Endothelial cell of umbilical vein (primary cell): ENCODE data around the gene SPECC1L. TPM values are rescaled to one million over a fixed set of nuclear protein-coding genes. Genes with fewer than 3 reads are reported as not detected.

Experiments
- BruUV-seq: library from RNA; stranded (reverse); fragments of 400-500 nt; replicated peaks from 2 replicates; lab custom pipeline; 2021; lab: Mats Ljungman, UMichigan
- CTCF ChIA-PET: fragments of 300-600, 350-600 bp; sonication (Branson Sonifier 250); formaldehyde crosslinking; loops from one replicate; lab custom pipeline; 2021; ENCODE audit warnings: antibody characterized with exemption, inconsistent platforms; lab: Charles Lee
- POLR2A ChIA-PET: fragments of 300-600, 350-600 bp; sonication (Branson Sonifier 250); formaldehyde crosslinking; loops from one replicate; lab custom pipeline; 2021; ENCODE audit warnings: antibody characterized with exemption, inconsistent platforms; lab: Charles Lee
- DNase-seq: peaks from one replicate; pipeline ENCODE4 v3.0.0-alpha.2; 2011; ENCODE audit warnings: low read depth, low spot score
- FAIRE-seq: peaks from 2 replicates; lab custom pipeline; 2011; peaks lifted over from hg19 to GRCh38; lab: Jason Lieb, UNC
- H2AFZ ChIP-seq: 2 replicates; pipeline ENCODE4 v1.6.0; 2012; ENCODE audit warnings: low read depth, low read length, control low read depth, inconsistent platforms
- H3K27ac ChIP-seq: 2 replicates; pipeline ENCODE4 v1.5.1; 2011; ENCODE audit warnings: low read depth, mild to moderate bottlenecking, control low read depth, low read length, moderate library complexity; ENCODE audit not compliant: insufficient read depth
- H3K27me3 ChIP-seq, 2 experiments: 2 replicates each; pipeline versions ENCODE4 v1.6.0 to v1.6.1; 2011; ENCODE audit warnings: low read length in 2 of 2, mixed read lengths in 1 of 2; ENCODE audit not compliant: control insufficient read depth in 2 of 2, insufficient read depth in 2 of 2
- H3K36me3 ChIP-seq, 2 experiments: 2 replicates in 1 of 2; 3 replicates in 1 of 2; pipeline ENCODE4 v1.5.1; 2011; ENCODE audit warnings: low read length in 2 of 2, mild to moderate bottlenecking in 1 of 2, moderate library complexity in 1 of 2; ENCODE audit not compliant: control insufficient read depth in 2 of 2, insufficient read depth in 2 of 2; ENCODE audit errors: extremely low read depth in 1 of 2
- H3K4me1 ChIP-seq: 3 replicates; pipeline ENCODE4 v1.5.1; 2011; ENCODE audit warnings: mild to moderate bottlenecking, low read length; ENCODE audit not compliant: control insufficient read depth, insufficient read depth; ENCODE audit errors: extremely low read depth
- H3K4me2 ChIP-seq: 2 replicates; pipeline ENCODE4 v1.6.1; 2011; ENCODE audit warnings: low read length, control low read depth, mixed read lengths; ENCODE audit not compliant: insufficient read depth
- H3K4me3 ChIP-seq, 3 experiments: fragments of 200-600 bp in 1 of 3; sonication (generic), shearing (Covaris generic) in 1 of 3; replicated peaks in 1 of 3; 2 replicates each; pipeline ENCODE4 v1.5.1; 2011 to 2016; ENCODE audit warnings: control low read depth in 3 of 3, low read length in 3 of 3, mild to moderate bottlenecking in 2 of 3, inconsistent platforms in 1 of 3, low read depth in 1 of 3, moderate library complexity in 1 of 3; ENCODE audit not compliant: insufficient read depth in 1 of 3
- H3K79me2 ChIP-seq: 2 replicates; pipeline ENCODE4 v1.6.0; 2012; ENCODE audit warnings: low read length, inconsistent platforms; ENCODE audit not compliant: control insufficient read depth, insufficient read depth
- H3K9ac ChIP-seq: replicated peaks from 2 replicates; pipeline ENCODE3; 2011; ENCODE audit warnings: low read length, control low read depth; ENCODE audit not compliant: insufficient read depth; ENCODE audit errors: extremely low read depth
- H3K9me1 ChIP-seq: replicated peaks from 3 replicates; pipeline ENCODE4 v1.6.0; 2011; ENCODE audit warnings: mild to moderate bottlenecking, low read length; ENCODE audit not compliant: control insufficient read depth, insufficient read depth; ENCODE audit errors: extremely low read depth
- H3K9me3 ChIP-seq: replicated peaks from 2 replicates; pipeline ENCODE4 v1.5.1; 2012; ENCODE audit warnings: low read length, inconsistent platforms; ENCODE audit not compliant: control insufficient read depth, insufficient read depth
- H4K20me1 ChIP-seq: replicated peaks from 2 replicates; pipeline ENCODE3; 2011; ENCODE audit warnings: mild to moderate bottlenecking, low read length; ENCODE audit not compliant: control insufficient read depth, insufficient read depth; ENCODE audit errors: extremely low read depth
- CTCF ChIP-seq, 2 donors: IDR thresholded peaks; 1 replicate in 1 of 2; 2 replicates in 1 of 2; pipeline ENCODE4 v1.5.1; 2011; ENCODE audit warnings: low read length in 2 of 2, mild to moderate bottlenecking in 2 of 2, moderate library complexity in 2 of 2, control low read depth in 1 of 2, inconsistent platforms in 1 of 2, low read depth in 1 of 2; ENCODE audit not compliant: insufficient read depth in 1 of 2; ENCODE audit errors: extremely low read depth in 1 of 2
- EZH2 ChIP-seq: IDR thresholded peaks from 2 replicates; pipeline ENCODE4 v1.6.1; 2012; ENCODE audit warnings: borderline replicate concordance, low read depth, mild to moderate bottlenecking, moderate library complexity, low read length, inconsistent platforms; ENCODE audit not compliant: severe bottlenecking
- FOS ChIP-seq: IDR thresholded peaks from 2 replicates; pipeline ENCODE4 v1.6.1; 2011; ENCODE audit warnings: mild to moderate bottlenecking, low read length, moderate library complexity, borderline replicate concordance; ENCODE audit not compliant: insufficient read depth
- GATA2 ChIP-seq: IDR thresholded peaks from 2 replicates; pipeline ENCODE4 v1.7.0; 2011; ENCODE audit warnings: low read depth, mild to moderate bottlenecking, moderate library complexity, mixed read lengths, low read length; ENCODE audit not compliant: insufficient read length, insufficient read depth
- JUN ChIP-seq: IDR thresholded peaks from 2 replicates; pipeline ENCODE4 v1.6.1; 2011; ENCODE audit warnings: borderline replicate concordance, low read depth; ENCODE audit not compliant: insufficient read length, insufficient read depth
- MAX ChIP-seq: IDR thresholded peaks from 2 replicates; pipeline ENCODE4 v1.6.1; 2011; ENCODE audit not compliant: insufficient read depth, insufficient read length
- MYC ChIP-seq: IDR thresholded peaks from one replicate; pipeline ENCODE4 v1.6.1; 2011; ENCODE audit warnings: mild to moderate bottlenecking, low read depth, low read length
- POLR2A ChIP-seq: IDR thresholded peaks from 2 replicates; pipeline ENCODE4 v1.6.1; 2012; ENCODE audit warnings: low read depth, mild to moderate bottlenecking, control low read depth, low read length
- POLR2AphosphoS5 ChIP-seq: IDR thresholded peaks from 2 replicates; pipeline ENCODE4 v1.6.1; 2012; ENCODE audit warnings: low read depth, mild to moderate bottlenecking, control low read depth, low read length, moderate library complexity; ENCODE audit not compliant: insufficient read depth
- dilution Hi-C: fragments of 300-500 bp; cut with MboI; formaldehyde crosslinking; loops from one replicate; pipeline ENCODE4 v1.15.0; 2019; ENCODE audit warnings: low sequenced_read_pairs; ENCODE audit not compliant: extremely low pct_ligation_motif_present
- intact Hi-C: fragments of 100-400 bp; cut with micrococcal nuclease; formaldehyde crosslinking; loops from one replicate; pipeline ENCODE4 v1.10.0; 2022
- polyA plus RNA-seq, 4 experiments: library from polyadenylated mRNA; depleted of rRNA in 3 of 4; stranded (reverse) in 3 of 4; unstranded in 1 of 4; fragments of >200 nt; gene quantifications; 2 replicates each; pipeline versions ENCODE4 v1.2.1 to v1.2.3, GENCODE V29; 2011 to 2012; ENCODE audit warnings: missing spikeins in 1 of 4
- total RNA-seq: library from RNA; stranded (reverse); gene quantifications from 2 replicates; pipeline ENCODE4 v1.2.3, GENCODE V29; 2021

Gene SPECC1L
- total and polyA plus RNA-seq, 2 donors (not counting 3 experiments of a cell fraction or from before 2014, with no cell fraction given): 22.8 to 79.3 TPM

- no peaks in the 10 kb centered on the region for H3K79me2 ChIP-seq
- BruUV-seq: no TSS peak
- intact Hi-C loops: no loop called here
- peaks cover 18% of the 10 kb centered on the region for H3K4me1 ChIP-seq
- no peaks in the 10 kb centered on the region for H3K9me1 ChIP-seq
- ChIA-PET CTCF (interaction anchor here (1.1 to 2.0 kb wide), 3 partner anchors 9 to 93 kb away, joined by 3 to 5 read pairs (median 3); no protein-coding TSS in a partner anchor), POLR2A (no interaction called here)
- dilution Hi-C loops: no loop called here
- no peak for FAIRE-seq
- H3K9me3 ChIP-seq: no peaks in the 10 kb centered on the region
- H2AFZ ChIP-seq: no peak overlapping the region
- H4K20me1 ChIP-seq: no peaks in the 10 kb centered on the region
- H3K4me2 ChIP-seq: no peak overlapping the region
- DNase-seq: no peak
- no peak overlapping the region for H3K27ac ChIP-seq
- H3K36me3 ChIP-seq: peaks cover 0 to 20% of the 10 kb centered on the region in 2 experiments
- H3K27me3 ChIP-seq: no peaks in the 10 kb centered on the region
- no peak overlapping the region for H3K9ac ChIP-seq
- no peak overlapping the region for H3K4me3 ChIP-seq
- TF ChIP-seq MYC: no peak
- TF ChIP-seq EZH2: no peak
- TF ChIP-seq POLR2A: no peak
- no peak for TF ChIP-seq CTCF (IDR thresholded peaks at IDR 0.05; ENCODE audit: extremely low read depth in 1 of 2, insufficient read depth in 1 of 2, low read depth in 1 of 2, low read length in 2 of 2)
- no peak for TF ChIP-seq MAX
- no peak for TF ChIP-seq JUN
- TF ChIP-seq FOS: no peak
- TF ChIP-seq GATA2: no peak
- TF ChIP-seq POLR2AphosphoS5: no peak
Observed at GRCh38 chr22:24414523-24414922, 143.9 kb downstream of the SPECC1L start.
